GM18507 (cell line): ENCODE data around the gene UNC45A.

ENCODE experiments used
- DNase-seq: peaks from one replicate; pipeline ENCODE4 v3.0.0; 2011; ENCODE audit warnings: low read depth; ENCODE audit not compliant: insufficient read length; ENCODE audit errors: extremely low spot score
- FAIRE-seq: peaks from 2 replicates; lab custom pipeline; 2011; peaks lifted over from hg19 to GRCh38; lab: Jason Lieb, UNC

The UNC45A gene

GRCh38 chr15:90955624-90956273, 20.7 kb downstream of the UNC45A start:
- peak; percentile 33 for FAIRE-seq
- no peak for DNase-seq

GRCh38 chr15:90956274-90957030, 21.4 kb downstream of the UNC45A start:
- FAIRE-seq = peak; percentile 74

DNA sequence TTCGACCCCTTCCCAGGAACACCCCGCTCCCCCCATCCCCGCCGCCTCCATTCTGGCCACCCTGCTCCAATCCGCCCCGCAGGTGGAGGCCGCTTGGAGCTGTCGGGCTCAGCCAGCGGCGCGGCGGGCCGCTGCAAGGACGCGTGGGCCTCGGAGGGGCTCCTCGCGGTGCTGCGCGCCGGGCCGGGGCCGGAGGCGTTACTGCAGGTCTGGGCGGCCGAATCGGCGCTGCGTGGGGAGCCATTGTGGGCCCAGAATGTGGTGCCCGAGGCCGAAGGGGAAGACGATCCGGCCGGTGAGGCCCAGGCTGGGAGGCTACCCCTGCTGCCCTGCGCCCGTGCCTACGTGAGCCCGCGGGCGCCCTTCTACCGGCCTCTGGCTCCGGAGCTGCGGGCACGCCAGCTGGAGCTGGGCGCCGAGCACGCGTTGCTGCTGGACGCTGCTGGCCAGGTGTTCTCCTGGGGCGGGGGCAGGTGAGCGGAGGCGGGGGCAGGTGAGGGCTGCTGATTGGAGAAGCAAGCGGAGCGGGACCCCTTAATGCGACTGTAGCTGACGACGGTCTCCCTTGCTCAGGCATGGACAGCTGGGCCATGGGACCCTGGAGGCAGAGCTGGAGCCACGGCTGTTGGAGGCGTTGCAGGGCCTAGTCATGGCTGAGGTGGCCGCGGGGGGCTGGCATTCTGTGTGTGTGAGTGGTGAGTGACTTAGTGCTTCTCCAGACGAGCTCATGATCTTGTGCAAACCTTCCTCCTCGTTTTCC, 22.1 kb downstream of the UNC45A start:
- FAIRE-seq (no peak), DNase-seq (no peak)

More at GRCh38 chr15:90956274-90957030, 21.4 kb downstream of the UNC45A start:
- peak; percentile 74 for DNase-seq

DNA sequence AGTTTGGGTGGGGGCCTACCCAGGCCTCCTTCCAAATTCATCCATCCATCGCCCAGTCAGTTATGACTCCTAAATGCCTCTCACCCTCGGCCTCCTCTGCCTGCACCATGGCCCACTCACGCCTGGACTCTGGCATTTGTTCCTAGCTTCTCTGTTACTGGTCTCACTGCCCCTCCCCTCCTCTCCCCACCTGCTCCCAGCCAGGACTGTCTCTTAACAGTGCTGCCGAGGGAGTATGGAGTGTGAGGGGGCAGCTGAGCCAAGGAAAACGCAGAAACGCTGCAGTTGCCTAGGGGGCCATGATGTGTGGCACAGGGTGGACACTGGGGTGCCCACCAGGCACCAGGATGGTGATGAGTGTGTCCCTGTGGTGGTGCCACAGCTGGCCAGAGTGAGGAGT, 22.7 kb downstream of the UNC45A start:
- no peak for FAIRE-seq
- DNase-seq = no peak

DNA sequence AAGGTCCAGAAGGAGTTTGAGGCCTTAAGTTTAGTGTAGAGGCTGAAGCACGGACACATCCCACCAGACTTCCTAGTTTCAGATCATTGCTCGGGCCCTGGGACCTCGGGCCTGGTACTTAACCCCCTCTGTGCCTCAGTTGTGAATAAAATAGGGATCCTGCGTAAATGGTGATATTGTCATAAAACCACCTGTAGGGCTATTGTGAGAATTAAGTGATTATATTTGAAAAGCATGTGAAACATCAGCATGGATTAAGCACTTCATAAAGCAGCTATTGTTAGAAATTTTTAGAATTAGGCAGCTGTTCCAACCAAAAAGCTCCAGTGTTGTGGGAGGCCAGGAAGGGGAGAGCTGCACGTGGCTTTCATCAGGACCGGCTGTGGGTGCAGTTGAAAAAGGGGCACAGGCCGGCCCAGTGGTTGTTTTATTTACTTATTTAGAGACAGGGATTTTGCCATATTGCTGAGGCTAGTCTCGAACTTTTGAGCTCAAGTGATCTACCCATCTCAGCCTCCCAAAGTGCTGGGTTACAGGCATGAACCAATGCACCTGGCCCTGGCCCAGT, 24.0 kb downstream of the UNC45A start:
- DNase-seq (no peak), FAIRE-seq (no peak)

DNA sequence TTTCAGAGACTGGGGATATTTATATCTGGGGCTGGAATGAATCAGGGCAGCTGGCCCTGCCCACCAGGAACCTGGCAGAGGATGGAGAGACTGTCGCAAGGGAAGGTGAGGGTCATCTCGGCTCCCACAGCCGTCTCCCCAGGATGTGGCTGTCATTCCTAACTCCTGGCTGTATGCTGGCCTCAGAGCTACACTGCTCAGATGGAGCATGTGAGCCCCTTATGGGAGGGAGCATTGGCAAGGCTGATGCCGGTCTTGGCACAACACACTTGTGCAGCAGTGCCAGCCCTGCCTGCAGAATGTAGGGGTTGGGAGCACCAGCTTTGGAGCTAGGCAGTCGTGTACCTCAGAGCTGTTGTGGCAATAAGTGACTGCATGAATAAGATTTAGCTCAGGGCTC, 24.8 kb downstream of the UNC45A start:
- no peak for FAIRE-seq
- no peak for DNase-seq

DNA sequence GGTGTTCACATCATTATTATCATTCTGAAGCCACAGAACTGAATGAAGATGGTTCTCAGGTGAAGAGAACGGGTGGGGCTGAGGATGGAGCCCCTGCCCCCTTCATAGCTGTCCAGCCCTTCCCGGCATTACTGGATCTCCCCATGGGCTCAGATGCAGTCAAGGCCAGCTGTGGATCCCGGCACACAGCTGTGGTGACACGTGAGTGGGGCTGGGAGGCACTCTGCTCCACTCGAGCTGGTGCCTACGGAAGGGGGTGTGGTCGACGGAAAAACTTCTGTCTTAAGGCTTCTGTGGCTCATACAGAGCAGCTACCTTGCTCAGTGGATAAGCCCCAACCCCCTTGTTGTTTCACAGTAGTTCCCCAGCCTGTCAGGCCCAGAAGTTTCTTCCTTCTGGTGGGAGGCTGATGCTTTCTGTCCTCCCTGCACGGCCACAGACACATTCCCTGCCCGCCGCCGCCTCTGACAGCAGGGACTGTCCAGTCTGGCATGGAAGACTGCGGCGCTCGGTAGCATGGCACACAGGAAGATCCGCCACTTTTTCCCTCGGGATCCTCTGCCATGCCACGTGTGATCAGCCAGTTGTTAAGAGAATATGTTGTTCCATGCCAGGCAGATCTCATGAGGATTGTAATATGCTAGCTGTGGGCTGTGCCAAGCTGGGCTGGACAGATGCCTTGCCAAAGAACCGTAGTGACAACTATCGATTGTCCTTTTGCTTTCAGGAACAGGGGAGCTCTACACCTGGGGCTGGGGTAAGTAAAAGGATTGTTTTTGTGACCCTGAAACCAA, 25.4 kb downstream of the UNC45A start:
- DNase-seq (no peak), FAIRE-seq (no peak)

- FAIRE-seq (no peak), DNase-seq (no peak)
These were observed 26.9 kb downstream of the UNC45A start for GRCh38 chr15:90962021-90962420.

DNA sequence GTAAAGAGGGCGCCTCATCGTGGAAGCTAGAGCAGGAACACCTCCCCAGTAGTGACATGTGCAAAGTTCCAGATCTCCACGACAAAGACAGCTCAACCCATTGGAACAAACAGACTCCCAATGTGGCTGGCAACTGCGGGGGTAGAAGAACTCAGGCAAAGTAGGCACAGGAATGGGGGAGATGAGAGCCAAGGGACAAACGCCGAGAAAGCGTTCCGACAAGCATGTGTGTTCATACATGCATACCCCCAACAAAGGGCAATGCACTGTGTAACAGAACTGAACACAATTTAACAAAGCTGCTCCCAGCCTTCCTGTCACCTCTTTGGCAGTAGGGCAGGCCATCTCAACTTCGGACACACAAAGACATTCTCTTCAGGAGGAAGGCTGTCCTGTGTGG, 31.2 kb downstream of the UNC45A start:
- FAIRE-seq (no peak), DNase-seq (no peak)

GRCh38 chr15:90967206-90967605, 32.1 kb downstream of the UNC45A start:
- no peak for FAIRE-seq
- DNase-seq = no peak

- FAIRE-seq (no peak), DNase-seq (no peak)
These were observed 33.3 kb downstream of the UNC45A start for GRCh38 chr15:90968434-90968833.

DNA sequence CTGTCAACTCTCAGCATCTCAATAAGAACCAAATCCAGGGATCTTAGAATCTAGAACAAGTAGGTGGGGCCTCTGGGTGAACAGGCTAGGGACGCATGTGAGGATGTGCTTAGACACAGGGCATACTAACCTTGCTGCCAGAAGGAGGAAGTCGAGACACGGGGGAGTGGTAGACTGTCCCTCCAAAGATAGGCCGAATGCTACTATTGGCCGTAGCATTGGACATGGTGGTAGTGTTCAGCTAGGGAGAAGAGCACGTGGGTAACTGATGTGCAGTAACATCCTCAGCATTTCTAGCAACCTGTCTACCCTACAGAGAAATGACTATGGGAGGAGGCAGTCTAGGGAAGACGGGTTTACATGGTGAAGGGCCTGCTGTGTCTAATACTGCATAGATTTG, 35.2 kb downstream of the UNC45A start:
- FAIRE-seq (no peak), DNase-seq (no peak)

- DNase-seq (no peak), FAIRE-seq (no peak)
These were observed 37.0 kb downstream of the UNC45A start for GRCh38 chr15:90972133-90972532.

DNA sequence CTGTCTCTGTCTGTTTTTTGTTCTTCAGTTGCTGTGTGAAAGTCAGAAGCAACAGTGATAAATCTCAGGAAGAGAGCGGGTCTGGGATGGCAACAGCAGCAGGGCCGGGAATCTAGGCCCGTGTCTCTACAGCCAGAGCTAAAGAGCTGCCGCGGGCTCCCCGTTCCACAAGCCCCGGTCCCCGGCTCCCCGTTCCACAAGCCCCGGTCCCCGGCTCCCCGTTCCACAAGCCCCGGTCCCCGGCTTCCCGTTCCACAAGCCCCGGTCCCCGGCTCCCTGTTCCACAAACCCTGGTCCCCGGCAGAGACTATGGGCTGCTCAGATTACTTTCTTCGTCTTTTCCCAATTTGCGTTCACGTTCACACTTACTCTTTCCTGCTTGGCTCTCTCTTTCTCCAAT, 39.1 kb downstream of the UNC45A start:
- no peak for FAIRE-seq
- DNase-seq = no peak

DNA sequence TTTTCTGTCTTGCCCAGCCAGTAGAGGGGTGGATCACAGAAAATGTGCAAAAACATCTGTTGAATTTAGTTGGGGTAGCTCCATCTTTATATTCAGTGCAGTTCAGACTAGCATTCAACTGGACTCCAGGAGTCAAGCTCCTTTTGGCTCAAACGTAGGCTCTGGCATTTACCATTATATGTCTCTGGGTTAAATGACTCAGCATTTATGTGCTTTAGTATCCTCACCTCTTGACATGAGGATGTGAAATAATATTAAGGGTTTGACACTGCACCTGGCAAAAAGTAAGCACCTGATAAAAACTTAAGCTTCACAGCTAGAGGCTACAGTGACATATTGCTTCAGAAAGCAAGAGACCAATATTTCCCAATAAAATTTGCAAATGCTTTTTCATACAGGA, 44.5 kb downstream of the UNC45A start:
- no peak for DNase-seq
- no peak for FAIRE-seq

GRCh38 chr15:90981681-90982080, 46.6 kb downstream of the UNC45A start:
- DNase-seq (no peak), FAIRE-seq (peak; percentile 66)

DNA sequence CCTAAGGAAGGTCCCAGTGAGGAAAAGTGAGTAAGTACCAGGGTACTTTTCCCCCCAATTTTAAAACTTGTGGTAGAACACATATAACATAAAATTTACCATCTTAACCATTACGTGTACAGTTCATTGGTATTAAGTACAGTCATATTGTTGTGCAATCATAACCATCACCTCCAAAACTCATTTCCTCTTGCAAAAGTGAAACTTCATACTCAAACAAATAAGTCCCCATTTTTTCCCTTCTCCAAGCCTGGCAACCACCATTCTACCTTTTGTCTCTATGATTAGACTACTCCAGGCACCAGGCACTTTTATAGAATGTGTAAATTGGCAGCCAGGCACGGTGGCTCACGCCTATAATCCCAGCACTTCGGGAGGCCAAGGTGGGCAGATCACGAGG, 47.0 kb downstream of the UNC45A start:
- DNase-seq = no peak

DNA sequence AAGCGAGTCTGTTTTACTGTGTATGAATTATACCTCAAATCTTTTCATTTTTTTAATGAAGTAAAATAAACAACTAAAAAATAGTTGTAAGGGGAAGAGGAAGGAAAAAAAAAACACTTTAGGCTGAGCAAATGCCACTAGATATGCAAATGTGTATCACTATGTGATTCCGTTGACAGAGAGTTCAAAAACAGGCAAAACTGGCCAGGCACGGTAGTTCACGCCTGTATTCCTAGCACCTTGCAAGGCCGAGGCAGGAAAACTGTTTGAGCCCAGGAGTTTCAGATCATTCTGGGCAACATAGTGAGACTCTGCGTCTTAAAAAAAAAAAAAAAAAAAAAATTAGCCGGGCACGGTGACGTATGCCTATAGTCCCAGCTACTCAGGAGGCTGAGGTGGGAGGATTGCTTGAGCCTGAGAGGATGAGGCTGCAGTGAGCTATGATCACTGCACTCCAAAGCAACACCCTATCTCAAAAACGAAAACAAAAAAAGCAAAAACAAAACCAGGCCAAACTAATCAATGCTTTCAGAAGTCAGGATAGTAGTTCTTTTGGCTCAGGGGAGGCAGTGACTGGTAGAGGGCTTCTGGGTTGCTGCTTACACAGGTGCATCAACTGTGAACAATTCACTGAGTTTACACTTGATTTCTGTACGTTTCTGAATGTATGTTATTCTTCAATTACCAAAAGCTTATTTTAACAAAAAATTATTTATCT, 51.9 kb downstream of the UNC45A start:
- FAIRE-seq = peak; percentile 66
- DNase-seq = no peak

More for the DNA sequence above, 47.0 kb downstream of the UNC45A start:
- FAIRE-seq = no peak
